ENCODE data around the gene PRKCH. TPM values are rescaled to one million over a fixed set of nuclear protein-coding genes. Genes with fewer than 3 reads are reported as not detected.

PRKCH gene
- total RNA-seq, 6 experiments from 2014 or later = 5.0 to 12.1 (median 8.8) TPM

DNA sequence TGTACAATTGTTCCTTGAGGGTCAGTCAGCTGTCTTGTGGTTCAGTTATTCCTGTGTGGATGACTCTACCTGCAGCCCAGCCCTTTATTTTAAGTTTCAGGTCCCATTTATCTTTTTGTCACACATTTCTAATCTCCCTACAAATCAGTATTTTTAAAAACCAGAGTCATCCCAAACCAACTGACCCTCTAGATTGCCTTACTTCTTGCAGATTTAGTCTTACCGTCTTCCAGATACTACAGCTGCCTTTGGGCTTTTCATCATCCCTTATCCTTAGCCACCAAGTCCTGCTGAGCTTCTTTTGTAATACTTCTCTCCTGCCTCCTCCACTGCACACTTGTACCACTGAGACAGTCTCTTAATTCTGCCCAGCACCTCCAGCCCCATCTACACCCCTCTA is 54.9 kb downstream of the PRKCH start:
- Histone ChIP-seq H3K27me3 (no peaks in the 10 kb centered on the region), H3K9me3 (peaks cover 0 to 7% (median 0%) of the 10 kb centered on the region in 4 donors), H3K36me3 (no peaks in the 10 kb centered on the region), H3K4me1 (no peaks in the 10 kb centered on the region), H3K27ac (no peak overlapping the region), H3K4me3 (no peak overlapping the region)
- no peak for ATAC-seq
- WGBS (ENCODE audit: insufficient coverage, low coverage, low lambda C conversion rate, missing lambda C conversion rate) = 56% methylated on average over 1 of the region's 1 CpG
- no peak for DNase-seq
- intact Hi-C loops (cut with DNase I) = no loop called here
- TF ChIP-seq, protein P1, sequence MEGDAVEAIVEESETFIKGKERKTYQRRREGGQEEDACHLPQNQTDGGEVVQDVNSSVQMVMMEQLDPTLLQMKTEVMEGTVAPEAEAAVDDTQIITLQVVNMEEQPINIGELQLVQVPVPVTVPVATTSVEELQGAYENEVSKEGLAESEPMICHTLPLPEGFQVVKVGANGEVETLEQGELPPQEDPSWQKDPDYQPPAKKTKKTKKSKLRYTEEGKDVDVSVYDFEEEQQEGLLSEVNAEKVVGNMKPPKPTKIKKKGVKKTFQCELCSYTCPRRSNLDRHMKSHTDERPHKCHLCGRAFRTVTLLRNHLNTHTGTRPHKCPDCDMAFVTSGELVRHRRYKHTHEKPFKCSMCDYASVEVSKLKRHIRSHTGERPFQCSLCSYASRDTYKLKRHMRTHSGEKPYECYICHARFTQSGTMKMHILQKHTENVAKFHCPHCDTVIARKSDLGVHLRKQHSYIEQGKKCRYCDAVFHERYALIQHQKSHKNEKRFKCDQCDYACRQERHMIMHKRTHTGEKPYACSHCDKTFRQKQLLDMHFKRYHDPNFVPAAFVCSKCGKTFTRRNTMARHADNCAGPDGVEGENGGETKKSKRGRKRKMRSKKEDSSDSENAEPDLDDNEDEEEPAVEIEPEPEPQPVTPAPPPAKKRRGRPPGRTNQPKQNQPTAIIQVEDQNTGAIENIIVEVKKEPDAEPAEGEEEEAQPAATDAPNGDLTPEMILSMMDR (IDR thresholded peaks at IDR 0.05) = no peak
- no peak for TF ChIP-seq POLR2A (IDR thresholded peaks at IDR 0.05)

GRCh38 chr14:61377749-61378148 is 56.4 kb downstream of the PRKCH start:
- no peak for TF ChIP-seq POLR2A (IDR thresholded peaks at IDR 0.05)
- TF ChIP-seq, protein P1 (IDR thresholded peaks at IDR 0.05) = no peak
- Histone ChIP-seq H3K4me1 (no peaks in the 10 kb centered on the region), H3K9me3 (peaks cover 0 to 7% (median 0%) of the 10 kb centered on the region in 4 donors), H3K36me3 (no peaks in the 10 kb centered on the region), H3K4me3 (no peak overlapping the region), H3K27ac (no peak overlapping the region), H3K27me3 (no peaks in the 10 kb centered on the region)
- intact Hi-C loops (cut with DNase I) = no loop called here
- no peak for ATAC-seq
- DNase-seq = no peak

- 78% methylated on average over 7 of the region's 8 CpGs for WGBS (ENCODE audit: insufficient coverage, low coverage, low lambda C conversion rate, missing lambda C conversion rate)
Measured at GRCh38 chr14:61379639-61380184, 58.3 kb downstream of the PRKCH start.

DNA sequence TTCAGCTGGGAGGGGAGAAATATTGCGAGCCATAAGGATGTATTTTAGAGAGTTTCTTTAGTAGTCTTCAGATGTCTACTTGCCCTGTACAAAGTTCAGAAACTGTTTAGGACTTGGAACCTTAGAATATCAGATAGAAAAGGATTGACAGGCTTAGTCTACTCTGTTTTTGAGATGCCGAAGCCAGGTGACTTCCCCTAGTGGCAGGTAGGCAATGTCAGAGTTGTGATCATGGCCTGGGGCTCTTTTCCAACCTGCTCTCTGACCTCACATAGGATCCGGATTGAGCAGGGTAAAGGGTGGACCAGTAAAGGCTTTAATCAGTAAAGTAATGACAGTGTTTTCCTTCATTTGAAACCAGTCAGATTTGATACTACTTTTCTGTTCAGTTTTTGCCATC is 59.6 kb downstream of the PRKCH start:
- DNase-seq = no peak
- Histone ChIP-seq H3K36me3 (no peaks in the 10 kb centered on the region), H3K27me3 (no peaks in the 10 kb centered on the region), H3K4me3 (no peak overlapping the region), H3K9me3 (no peaks in the 10 kb centered on the region), H3K27ac (no peak overlapping the region), H3K4me1 (no peaks in the 10 kb centered on the region)
- intact Hi-C loops (cut with DNase I) = no loop called here
- no peak for ATAC-seq
- 70% methylated on average over 3 of the region's 3 CpGs for WGBS (ENCODE audit: insufficient coverage, low coverage, low lambda C conversion rate, missing lambda C conversion rate)
- TF ChIP-seq, protein P1 (IDR thresholded peaks at IDR 0.05) = no peak
- no peak for TF ChIP-seq POLR2A (IDR thresholded peaks at IDR 0.05)

More at GRCh38 chr14:61379639-61380184, 58.3 kb downstream of the PRKCH start:
- Histone ChIP-seq H3K4me3 (no peak overlapping the region), H3K27ac (no peak overlapping the region), H3K4me1 (no peaks in the 10 kb centered on the region), H3K27me3 (no peaks in the 10 kb centered on the region), H3K36me3 (no peaks in the 10 kb centered on the region), H3K9me3 (peaks cover 0 to 2% (median 0%) of the 10 kb centered on the region in 4 donors)
- intact Hi-C loops (cut with DNase I) = no loop called here
- ATAC-seq = no peak
- no peak for TF ChIP-seq POLR2A (IDR thresholded peaks at IDR 0.05)
- TF ChIP-seq, protein P1 (IDR thresholded peaks at IDR 0.05) = no peak
- no peak for DNase-seq

- H3K27ac ChIP-seq = no peak overlapping the region
- WGBS (ENCODE audit: insufficient coverage, low coverage, low lambda C conversion rate, missing lambda C conversion rate) = 80% methylated on average over 7 of the region's 9 CpGs
- H3K27me3 ChIP-seq = no peaks in the 10 kb centered on the region
- H3K36me3 ChIP-seq = no peaks in the 10 kb centered on the region
- intact Hi-C loops (cut with DNase I) = no loop called here
- H3K4me3 ChIP-seq = no peak overlapping the region
- no peaks in the 10 kb centered on the region for H3K4me1 ChIP-seq
- ATAC-seq (no peak), DNase-seq (no peak)
- TF ChIP-seq, protein P1 (IDR thresholded peaks at IDR 0.05) = no peak
- TF ChIP-seq POLR2A (IDR thresholded peaks at IDR 0.05) = no peak
- H3K9me3 ChIP-seq = no peaks in the 10 kb centered on the region
Measured at GRCh38 chr14:61381553-61381952, 60.2 kb downstream of the PRKCH start.
